GM18519 (cell line): ENCODE data around the gene DBI.
"Not testable (repeated sequence)": the region's sequence is repeated elsewhere in the genome, so short reads cannot be mapped to it uniquely, and the experiment has no call there.

Experiments used
- ATAC-seq: cut with Tn5 transposase; IDR thresholded peaks from one replicate; pipeline ENCODE4 v1.9.1; 2021; ENCODE audit warnings: mild to moderate bottlenecking, moderate library complexity; ENCODE audit not compliant: unreplicated experiment, low FRiP score

The DBI gene

GRCh38 chr2:119393971-119394748, 27.4 kb downstream of the DBI start:
- no peak for ATAC-seq

- ATAC-seq: no peak
Observed at GRCh38 chr2:119397196-119397595, 30.4 kb downstream of the DBI start.

GRCh38 chr2:119402106-119402505, 35.3 kb downstream of the DBI start:
- no peak for ATAC-seq

- no peak for ATAC-seq
Observed at GRCh38 chr2:119402645-119403560, 36.1 kb downstream of the DBI start.

GRCh38 chr2:119403618-119404017, 36.8 kb downstream of the DBI start:
- not testable (repeated sequence) for ATAC-seq

GRCh38 chr2:119405151-119405550, 38.4 kb downstream of the DBI start:
- ATAC-seq: no peak

- ATAC-seq: no peak
Observed at GRCh38 chr2:119407430-119408220, 40.8 kb downstream of the DBI start.

- ATAC-seq: no peak
Observed at GRCh38 chr2:119408221-119408619, 41.4 kb downstream of the DBI start.

GRCh38 chr2:119409506-119409905, 42.7 kb downstream of the DBI start:
- no peak for ATAC-seq

- ATAC-seq: no peak
Observed at GRCh38 chr2:119414894-119415293, 48.1 kb downstream of the DBI start.

- no peak for ATAC-seq
Observed at GRCh38 chr2:119415630-119416029, 48.9 kb downstream of the DBI start.

GRCh38 chr2:119416299-119416923, 49.6 kb downstream of the DBI start:
- ATAC-seq: no peak

GRCh38 chr2:119417908-119418307, 51.1 kb downstream of the DBI start:
- ATAC-seq: no peak

GRCh38 chr2:119419065-119419464, 52.3 kb downstream of the DBI start:
- no peak for ATAC-seq

- ATAC-seq: no peak
Observed at GRCh38 chr2:119419803-119420508, 53.2 kb downstream of the DBI start.

GRCh38 chr2:119421304-119421703, 54.5 kb downstream of the DBI start:
- no peak for ATAC-seq

- no peak for ATAC-seq
Observed at GRCh38 chr2:119421741-119422140, 55.0 kb downstream of the DBI start.
